GM03348 (cell line): ENCODE data around the gene NLRP6.
A peak's percentile ranks its signal among the peaks of the same experiment; 100 is the strongest.
"Not testable (repeated sequence)": the region's sequence is repeated elsewhere in the genome, so short reads cannot be mapped to it uniquely, and the experiment has no call there.

Source experiments
- DNase-seq: peaks from one replicate; pipeline ENCODE4 v3.0.0; 2012; ENCODE audit warnings: low spot score

Gene NLRP6

DNA sequence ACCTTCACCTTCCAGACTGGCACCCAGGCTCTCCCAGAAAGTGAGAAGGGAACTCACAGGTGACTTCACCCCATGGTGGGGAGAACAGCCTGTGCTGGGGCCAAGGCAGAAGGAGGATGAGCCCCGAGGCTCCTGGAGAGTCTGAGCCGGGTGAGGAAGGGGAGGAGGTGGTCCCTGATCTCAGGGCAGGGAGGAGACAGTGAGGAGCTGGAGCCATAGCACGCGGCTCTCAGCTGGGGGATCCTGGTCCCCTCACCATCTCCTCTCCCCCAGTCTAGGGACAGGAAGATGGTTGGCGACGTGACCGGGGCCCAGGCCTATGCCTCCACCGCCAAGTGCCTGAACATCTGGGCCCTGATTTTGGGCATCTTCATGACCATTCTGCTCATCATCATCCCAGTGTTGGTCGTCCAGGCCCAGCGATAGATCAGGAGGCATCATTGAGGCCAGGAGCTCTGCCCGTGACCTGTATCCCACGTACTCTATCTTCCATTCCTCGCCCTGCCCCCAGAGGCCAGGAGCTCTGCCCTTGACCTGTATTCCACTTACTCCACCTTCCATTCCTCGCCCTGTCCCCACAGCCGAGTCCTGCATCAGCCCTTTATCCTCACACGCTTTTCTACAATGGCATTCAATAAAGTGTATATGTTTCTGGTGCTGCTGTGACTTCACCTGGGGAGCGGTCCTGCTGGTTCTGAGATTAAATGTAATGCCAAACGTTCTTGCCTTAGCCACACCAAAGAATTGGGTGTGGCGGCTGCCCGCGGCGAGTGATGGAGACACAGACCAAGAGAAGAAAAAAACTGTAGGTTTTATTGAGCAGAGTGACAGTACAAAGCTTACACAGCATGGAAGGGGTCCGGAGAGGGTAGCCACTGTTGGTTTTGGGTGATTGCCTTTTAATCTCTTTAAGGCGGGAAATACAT lies 30.8 kb downstream of the NLRP6 start:
- not testable (repeated sequence) for DNase-seq

DNA sequence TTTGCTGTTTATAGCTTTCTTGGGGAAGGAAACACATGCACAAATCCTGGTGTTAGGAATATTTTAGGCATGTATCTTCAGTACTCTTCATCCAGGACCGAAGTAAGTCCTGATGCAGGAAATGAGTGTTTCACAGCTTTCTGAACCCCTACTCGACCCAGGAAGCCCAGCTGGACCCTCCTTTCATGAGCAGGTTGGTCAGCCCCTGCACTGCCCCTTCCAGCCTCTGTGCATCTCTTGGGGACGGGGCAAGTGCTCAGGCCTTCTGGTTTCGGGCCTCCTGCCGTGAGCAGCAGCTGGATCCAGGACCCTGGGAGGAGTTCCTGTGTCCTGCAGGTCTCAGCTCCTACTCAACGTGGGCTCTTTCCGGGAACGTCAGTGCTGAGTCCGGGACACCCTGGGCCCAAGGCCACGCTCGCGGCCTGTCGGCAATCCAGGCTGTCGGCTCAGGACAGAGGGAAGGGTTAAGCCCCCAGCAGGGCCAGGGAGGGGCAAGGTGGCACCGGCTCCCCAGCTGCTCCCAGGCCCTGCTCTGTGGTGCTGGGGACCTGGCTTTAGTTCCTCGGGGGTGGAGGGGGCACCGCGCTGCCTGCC lies 31.9 kb downstream of the NLRP6 start:
- DNase-seq = not testable (repeated sequence)

DNA sequence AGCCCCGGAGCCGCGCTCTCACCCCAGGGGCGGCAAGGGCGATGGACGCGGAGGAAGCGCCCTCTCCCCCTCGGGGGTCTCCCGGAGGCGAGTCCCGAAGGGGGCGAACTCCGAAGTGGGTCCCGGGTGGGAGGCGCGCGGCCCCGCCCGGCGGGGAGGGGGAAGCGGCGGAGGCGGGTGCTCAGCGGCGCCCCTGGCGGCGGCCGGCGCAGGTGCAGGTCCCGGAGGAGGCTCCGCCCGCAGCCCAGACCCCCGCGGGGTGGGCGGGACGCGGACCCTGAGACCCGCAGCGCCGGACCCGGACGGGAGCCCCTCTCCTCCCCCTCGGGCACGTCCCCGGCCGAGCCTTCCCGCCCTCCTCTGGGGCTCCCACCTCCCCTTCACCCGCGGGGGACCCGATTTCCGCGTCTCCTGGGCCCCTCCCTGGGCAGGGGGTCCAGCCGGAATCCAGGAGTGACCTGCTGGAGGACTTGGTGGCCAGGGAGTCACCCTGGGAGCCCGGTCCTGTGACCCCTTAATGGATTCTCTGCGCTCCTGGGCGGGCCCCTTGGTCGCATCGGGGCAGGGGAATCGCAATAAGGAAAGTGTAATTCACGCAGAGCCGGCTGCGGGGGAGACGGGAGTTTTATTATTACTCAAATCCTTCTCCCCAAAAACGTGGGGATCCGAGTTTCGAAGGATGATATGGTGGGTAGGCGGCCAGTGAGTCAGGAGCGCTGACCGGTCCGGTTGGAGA lies 33.0 kb downstream of the NLRP6 start:
- DNase-seq = not testable (repeated sequence)

DNA sequence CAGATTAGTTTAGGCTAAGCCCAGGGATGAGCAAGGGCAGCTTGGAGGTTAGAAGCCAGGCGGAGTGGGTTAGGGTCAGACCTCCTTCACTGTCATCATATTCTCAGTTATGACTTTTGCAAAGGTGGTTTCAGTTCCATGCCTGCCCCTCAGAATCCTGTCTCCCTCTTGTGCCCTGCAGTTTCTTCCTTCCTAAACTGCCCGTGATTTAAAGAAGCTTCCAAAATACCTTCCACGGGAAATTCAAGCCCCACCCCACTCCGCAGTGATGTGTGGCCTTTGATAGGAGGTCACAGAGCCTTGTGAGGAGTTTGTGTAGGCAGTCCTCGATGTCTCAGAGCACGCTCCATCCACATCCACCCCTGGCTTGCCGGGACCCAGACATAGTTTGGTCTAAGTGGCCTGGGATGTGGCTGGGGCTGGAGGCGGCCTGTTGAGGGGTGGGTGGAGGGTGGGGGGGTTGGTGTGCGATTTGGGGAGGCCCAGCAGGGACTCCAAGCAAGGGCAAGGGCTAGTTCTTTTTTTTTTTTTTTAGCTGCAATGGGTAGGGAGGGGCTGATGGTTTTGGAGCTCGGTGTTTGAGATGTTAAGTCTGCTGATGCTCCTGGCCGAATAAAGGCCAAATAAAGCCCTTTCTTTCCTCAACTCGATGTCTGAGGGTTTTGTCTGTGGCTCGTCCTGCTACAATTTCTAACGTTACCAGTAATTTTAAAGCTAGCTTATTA lies 34.0 kb downstream of the NLRP6 start:
- no peak for DNase-seq

DNA sequence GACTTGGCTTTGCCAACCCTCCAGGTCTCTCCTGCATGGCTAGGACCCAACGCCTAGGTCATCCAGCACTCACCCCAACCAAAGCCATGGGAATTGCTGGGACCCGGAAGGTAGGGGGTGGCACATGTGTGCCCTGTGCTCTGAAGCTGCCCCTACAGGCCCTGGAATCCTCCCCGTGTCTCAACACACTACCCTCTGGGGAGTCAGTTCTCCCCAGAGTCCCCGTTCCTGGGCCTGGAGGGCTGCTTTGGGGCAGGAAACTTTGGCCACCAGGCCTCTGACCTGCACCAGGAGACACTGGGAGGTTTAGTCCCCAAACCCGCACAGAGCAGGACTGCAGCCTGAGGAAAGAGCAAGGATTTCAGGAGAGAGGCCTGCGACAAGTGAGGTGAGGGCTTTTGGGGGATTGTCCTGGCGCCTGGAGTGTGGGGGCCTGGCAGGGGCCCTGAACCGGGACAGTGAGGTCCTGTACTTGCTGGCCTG lies 35.1 kb downstream of the NLRP6 start:
- no peak for DNase-seq

DNA sequence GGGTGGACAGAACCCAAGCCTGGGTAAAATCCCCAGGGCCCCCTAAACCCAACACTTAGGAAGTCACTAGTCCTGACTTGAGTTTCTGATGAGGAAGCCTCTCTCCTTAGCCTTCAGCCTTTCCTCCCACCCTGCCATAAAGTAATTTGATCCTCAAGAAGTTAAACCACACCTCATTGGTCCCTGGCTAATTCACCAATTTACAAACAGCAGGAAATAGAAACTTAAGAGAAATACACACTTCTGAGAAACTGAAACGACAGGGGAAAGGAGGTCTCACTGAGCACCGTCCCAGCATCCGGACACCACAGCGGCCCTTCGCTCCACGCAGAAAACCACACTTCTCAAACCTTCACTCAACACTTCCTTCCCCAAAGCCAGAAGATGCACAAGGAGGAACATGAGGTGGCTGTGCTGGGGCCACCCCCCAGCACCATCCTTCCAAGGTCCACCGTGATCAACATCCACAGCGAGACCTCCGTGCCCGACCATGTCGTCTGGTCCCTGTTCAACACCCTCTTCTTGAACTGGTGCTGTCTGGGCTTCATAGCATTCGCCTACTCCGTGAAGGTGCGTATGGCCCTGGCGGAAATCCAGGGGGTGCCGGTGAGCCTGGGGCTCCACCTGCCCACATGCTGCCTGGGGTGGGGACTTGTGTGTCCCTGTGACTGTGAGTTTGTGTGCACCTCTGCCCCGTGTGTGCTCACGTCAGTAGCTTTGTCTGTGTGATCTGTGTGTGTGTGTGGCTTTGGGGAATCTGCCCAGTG lies 35.8 kb downstream of the NLRP6 start, which contains the start of gene IFITM1:
Gene IFITM1, plus strand, starts transcription at position 254 of the 767 bp plus-strand sequence. Its CDS starts 131 bp downstream, at position 385.
- peak; percentile 88 for DNase-seq

DNA sequence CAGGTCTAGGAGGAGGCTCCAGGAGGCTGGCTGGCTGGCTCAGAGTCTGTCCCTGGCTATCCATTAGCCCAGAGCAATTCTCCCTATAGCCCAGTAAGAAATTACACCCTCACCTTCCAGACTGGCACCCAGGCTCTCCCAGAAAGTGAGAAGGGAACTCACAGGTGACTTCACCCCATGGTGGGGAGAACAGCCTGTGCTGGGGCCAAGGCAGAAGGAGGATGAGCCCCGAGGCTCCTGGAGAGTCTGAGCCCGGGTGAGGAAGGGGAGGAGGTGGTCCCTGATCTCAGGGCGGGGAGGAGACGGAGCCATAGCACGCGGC lies 36.3 kb downstream of the NLRP6 start:
- not testable (repeated sequence) for DNase-seq

DNA sequence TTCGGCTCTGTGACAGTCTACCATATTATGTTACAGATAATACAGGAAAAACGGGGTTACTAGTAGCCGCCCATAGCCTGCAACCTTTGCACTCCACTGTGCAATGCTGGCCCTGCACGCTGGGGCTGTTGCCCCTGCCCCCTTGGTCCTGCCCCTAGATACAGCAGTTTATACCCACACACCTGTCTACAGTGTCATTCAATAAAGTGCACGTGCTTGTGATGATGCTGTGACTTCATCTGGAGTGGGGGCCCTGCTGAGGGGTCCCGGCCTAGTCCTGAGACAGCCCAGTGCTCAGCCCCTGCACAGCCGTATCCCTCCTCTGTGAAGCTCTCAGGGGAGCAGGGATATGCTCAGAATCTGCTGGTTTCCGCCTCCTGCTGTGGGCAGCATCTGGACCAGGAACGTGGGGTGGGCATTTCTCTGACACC lies 36.9 kb downstream of the NLRP6 start:
- DNase-seq = no peak

DNA sequence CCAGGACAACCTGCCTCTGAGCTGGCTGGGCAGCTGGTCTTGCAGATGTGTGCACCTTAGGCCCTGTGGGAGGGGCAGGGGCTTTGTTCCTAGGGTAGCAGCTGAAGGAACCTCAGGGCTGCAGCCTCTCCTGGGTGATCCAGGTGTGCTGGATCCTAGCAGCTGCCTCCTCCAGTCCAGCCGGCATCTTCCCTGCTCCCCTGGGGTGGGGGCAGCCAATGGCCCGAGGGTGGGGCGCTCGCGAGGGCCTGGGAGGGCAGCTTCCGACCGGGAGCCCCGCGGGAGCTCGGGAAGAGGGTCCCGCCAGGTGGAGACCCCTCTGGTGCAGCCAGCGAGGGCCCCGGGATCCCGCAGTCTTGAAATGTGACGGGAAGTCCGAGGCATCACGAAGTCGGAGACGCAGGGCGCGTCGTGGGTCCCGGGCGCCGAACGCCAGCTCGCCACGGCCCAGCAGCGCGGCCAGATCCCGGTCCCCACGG lies 37.3 kb downstream of the NLRP6 start:
- no peak for DNase-seq

DNA sequence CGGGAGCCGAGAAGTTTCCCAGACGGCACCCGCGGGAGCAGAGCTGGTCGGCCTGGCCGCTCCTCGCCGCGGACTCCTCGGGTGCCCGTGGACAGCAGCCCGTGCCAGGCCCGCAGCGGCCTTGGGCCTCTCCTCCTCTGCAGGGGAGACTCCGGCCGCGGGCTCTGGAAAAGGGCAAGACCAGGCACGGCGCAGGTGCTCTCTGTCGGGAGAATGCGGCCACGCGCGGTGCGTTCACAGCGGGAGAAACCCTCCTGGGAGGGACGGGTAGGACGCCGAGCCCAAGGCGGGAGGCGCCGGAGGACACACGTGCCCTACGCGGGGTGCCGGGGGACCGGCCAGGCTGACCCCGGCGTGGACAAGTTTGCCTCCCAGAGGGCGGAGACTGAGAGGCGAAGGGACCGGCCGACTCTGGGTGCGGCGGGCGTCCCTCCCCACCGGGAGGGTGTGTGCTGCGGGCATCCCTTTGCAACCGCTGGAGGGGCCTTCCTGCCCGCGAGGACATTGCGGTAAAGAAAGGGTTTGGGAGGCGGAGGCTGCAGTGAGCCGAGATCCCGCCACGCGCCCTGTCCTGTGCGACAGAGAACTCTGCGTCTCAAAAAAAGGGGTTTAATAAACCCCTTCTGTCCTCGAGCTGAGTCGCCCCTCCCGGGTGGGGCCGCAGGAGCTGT lies 38.0 kb downstream of the NLRP6 start:
- no peak for DNase-seq

DNA sequence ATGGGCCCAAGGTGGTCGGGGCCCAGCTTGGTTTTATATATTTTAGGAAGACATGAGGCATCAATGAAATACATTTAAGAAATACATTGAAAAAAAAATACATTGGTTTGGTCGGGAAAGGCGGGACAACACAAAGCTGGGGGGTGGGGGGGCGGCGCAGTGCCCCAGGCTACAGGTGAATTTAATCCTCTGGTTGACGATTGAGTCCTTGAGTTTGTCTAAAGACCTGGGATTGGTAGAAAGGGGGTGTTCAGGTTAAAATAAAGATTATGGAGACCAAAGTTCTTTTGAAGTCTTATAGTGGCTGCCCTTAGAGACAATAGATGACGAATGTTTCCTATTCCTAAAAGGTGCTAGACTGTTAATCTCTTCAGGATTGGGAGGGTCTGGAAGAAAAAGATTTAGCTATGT lies 38.7 kb downstream of the NLRP6 start:
- DNase-seq = no peak

DNA sequence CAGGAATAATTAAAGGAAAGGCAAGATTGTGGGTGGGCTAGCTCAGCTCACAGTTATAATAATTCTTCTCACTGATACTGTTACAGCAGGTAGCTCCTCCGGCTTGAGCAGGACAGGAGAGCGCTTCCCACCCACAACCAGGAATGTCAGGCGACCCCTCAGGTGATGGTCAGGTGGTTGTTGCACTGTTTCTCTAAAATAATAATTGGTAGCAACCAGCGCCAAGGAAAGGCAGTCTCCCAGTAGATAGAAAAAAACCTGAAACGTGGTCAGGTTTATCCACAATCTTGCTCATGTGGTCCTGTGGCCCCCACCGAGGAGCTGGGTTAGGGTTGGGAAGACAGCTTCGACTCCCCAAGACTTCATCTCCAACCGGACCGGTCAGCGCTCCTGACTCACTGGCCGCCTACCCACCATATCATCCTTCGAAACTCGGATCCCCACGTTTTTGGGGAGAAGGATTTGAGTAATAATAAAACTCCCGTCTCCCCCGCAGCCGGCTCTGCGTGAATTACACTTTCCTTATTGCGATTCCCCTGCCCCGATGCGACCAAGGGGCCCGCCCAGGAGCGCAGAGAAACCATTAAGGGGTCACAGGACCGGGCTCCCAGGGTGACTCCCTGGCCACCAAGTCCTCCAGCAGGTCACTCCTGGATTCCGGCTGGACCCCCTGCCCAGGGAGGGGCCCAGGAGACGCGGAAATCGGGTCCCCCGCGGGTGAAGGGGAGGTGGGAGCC lies 39.6 kb downstream of the NLRP6 start:
- DNase-seq = not testable (repeated sequence)

DNA sequence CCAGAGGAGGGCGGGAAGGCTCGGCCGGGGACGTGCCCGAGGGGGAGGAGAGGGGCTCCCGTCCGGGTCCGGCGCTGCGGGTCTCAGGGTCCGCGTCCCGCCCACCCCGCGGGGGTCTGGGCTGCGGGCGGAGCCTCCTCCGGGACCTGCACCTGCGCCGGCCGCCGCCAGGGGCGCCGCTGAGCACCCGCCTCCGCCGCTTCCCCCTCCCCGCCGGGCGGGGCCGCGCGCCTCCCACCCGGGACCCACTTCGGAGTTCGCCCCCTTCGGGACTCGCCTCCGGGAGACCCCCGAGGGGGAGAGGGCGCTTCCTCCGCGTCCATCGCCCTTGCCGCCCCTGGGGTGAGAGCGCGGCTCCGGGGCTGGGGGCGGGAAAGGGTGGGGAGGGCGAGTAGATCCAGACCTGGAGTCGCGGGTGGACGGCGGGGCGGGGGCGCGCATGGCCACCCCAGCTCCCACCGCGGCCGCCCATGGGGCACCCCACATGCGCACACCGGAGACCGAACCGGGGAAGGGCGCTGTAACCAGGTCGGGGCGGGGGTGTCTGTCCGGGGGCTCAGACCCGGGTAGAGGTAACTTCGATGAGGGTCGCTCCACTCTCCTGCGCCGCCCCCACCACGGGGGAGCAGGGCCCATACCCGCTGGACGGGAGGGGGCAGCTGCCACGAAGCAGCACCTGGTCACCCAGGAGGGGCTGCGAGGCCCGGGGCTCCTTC lies 40.4 kb downstream of the NLRP6 start:
- DNase-seq = not testable (repeated sequence)

DNA sequence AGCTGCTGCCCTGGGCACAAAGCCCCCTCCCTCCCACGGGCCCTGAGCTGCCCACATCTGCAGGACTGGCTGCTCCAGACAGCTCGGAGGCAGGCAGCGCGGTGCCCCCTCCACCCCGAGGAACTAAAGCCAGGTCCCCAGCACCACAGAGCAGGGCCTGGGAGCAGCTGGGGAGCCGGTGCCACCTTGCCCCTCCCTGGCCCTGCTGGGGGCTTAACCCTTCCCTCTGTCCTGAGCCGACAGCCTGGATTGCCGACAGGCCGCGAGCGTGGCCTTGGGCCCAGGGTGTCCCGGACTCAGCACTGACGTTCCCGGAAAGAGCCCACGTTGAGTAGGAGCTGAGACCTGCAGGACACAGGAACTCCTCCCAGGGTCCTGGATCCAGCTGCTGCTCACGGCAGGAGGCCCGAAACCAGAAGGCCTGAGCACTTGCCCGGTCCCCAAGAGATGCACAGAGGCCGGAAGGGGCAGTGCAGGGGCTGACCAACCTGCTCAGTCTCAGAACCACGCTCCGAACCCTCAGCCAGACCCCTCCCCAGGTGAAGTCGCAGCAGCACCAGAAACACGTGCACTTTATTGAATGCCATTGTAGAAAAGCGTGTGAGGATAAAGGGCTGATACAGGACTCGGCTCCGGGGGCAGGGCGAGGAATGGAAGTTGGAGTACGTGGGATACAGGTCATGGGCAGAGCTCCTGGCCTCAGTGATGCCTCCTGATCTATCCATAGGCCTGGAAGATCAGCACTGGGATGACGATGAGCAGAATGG lies 41.1 kb downstream of the NLRP6 start:
- DNase-seq = not testable (repeated sequence)

DNA sequence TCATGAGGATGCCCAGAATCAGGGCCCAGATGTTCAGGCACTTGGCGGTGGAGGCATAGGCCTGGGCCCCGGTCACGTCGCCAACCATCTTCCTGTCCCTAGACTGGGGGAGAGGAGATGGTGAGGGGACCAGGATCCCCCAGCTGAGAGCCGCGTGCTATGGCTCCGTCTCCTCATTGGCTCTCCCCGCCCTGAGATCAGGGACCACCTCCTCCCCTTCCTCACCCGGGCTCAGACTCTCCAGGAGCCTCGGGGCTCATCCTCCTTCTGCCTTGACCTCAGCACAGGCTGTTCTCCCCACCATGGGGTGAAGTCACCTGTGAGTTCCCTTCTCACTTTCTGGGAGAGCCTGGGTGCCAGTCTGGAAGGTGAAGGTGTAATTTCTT lies 41.7 kb downstream of the NLRP6 start:
- not testable (repeated sequence) for DNase-seq

DNA sequence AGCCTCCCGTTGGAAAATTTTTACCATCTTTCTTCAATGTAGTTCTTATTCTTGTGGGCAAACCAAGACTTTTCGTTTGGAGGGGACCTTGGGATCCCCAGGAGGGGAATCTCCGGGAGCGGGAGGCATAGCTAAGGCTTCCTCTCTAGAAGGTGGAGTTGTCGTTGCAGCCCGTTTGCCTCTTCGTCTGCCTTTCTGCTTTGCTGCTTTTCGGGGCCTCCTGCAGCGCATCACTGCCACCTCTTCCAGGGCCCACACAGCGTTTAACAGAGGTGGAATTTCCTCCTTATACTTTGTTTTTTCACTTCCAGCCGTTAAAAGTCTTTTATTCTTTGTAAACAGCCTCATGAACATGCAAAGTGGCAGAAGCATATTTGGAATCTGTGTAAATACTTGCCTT lies 45.9 kb downstream of the NLRP6 start:
- DNase-seq = no peak

DNA sequence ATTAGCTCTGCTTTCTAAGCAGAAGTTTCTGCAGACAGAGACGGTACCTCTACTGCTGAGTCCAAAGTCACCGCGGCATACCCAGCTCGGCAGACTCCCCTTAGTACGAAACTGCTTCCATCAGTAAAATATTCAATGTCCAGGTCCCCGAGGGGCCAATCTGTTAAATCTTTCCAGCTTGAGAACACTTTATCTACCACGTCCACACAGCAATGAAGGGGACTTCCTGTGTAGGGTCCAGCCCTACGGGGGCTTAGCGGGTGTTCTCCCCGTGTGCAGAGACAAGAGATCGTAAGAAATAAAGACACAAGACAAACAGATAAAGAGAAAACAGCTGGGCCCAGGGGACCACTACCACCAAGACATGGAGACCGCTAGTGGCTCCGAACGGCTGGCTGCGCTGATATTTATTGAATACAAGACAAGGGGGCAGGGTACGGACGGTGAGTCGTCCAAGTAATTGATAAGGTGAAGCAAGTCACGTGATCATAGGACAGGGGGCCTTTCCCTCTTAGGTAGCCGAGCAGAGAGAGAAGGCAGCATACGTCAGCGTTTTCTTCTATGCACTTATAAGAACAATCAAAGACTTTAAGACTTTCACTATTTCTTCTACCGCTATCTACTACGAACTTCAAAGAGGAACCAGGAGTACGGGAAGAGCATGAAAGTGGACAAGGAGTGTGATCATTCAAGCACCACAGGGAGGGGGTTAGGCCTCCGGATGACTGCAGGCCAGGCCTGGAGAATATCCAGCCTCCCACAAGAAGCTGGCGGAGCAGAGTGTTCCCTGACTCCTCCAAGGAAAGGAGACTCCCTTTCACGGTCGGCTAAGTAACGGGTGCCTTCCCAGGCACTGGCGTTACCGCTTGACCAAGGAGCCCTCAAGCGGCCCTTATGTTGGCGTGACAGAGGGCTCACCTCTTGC lies 46.6 kb downstream of the NLRP6 start:
- DNase-seq = not testable (repeated sequence)
